ENCODE data around the gene CPM.
"Not testable (repeated sequence)": the region's sequence is repeated elsewhere in the genome, so short reads cannot be mapped to it uniquely, and the experiment has no call there.

Gene CPM

GRCh38 chr12:68823696-68824095 lies 109.3 kb downstream of the CPM start:
- no peak for DNase-seq

- DNase-seq = no peak
Measured at GRCh38 chr12:68821357-68822188, 111.4 kb downstream of the CPM start.

GRCh38 chr12:68819481-68819880 lies 113.5 kb downstream of the CPM start:
- DNase-seq = not testable (repeated sequence)

- DNase-seq = no peak
Measured at GRCh38 chr12:68815928-68816800, 116.8 kb downstream of the CPM start.

- DNase-seq = no peak
Measured at GRCh38 chr12:68815232-68815927, 117.6 kb downstream of the CPM start.

- no peak for DNase-seq
Measured at GRCh38 chr12:68814490-68815231, 118.3 kb downstream of the CPM start.

- DNase-seq = no peak
Measured at GRCh38 chr12:68813242-68813593, 119.8 kb downstream of the CPM start.

GRCh38 chr12:68812553-68813241 lies 120.3 kb downstream of the CPM start:
- DNase-seq = no peak

- DNase-seq = not testable (repeated sequence)
Measured at GRCh38 chr12:68811573-68811972, 121.4 kb downstream of the CPM start.

GRCh38 chr12:68810027-68810389 lies 123.0 kb downstream of the CPM start:
- not testable (repeated sequence) for DNase-seq

- DNase-seq = no peak
Measured at GRCh38 chr12:68809190-68810026, 123.6 kb downstream of the CPM start.

GRCh38 chr12:68808388-68809189 lies 124.4 kb downstream of the CPM start:
- DNase-seq = peak; percentile 36 to 38

GRCh38 chr12:68807576-68808387 lies 125.2 kb downstream of the CPM start, which contains the start of gene MDM2:
Gene MDM2 (plus strand): TSS chr12:68808177. CDS start chr12:68808478, 301 bp downstream.
- peak; percentile 92 to 93 for DNase-seq

- not testable (repeated sequence) for DNase-seq
Measured at GRCh38 chr12:68807274-68807575, 125.7 kb downstream of the CPM start.

GRCh38 chr12:68806488-68807237 lies 126.3 kb downstream of the CPM start:
- no peak for DNase-seq

GRCh38 chr12:68805592-68806120 lies 127.3 kb downstream of the CPM start:
- DNase-seq = no peak

GRCh38 chr12:68804657-68805591 lies 128.0 kb downstream of the CPM start:
- no peak for DNase-seq

Measured in activated CD4-positive, alpha-beta T cell treated with anti-CD3 and anti-CD28 coated beads, Interleukin-2, amount 50 U/mL, for 4 hours (primary cell).